ENCODE measurements around the gene DAB2IP. TPM values are rescaled to one million over a fixed set of nuclear protein-coding genes. Genes with fewer than 3 reads are reported as not detected.
"Not testable (repeated sequence)": the region's sequence is repeated elsewhere in the genome, so short reads cannot be mapped to it uniquely, and the experiment has no call there.

Gene DAB2IP
- total RNA-seq, 4 donors from 2014 or later, result 55.2 to 76.0 (median 60.5) TPM

GRCh38 chr9:121622387-121623203, 28.8 kb upstream of the DAB2IP start:
- no peak overlapping the region for H3K27ac ChIP-seq
- TF ChIP-seq POLR2A (IDR thresholded peaks at IDR 0.05) (no peak), CTCF (IDR thresholded peaks at IDR 0.05) (no peak)
- no peaks in the 10 kb centered on the region for H3K27me3 ChIP-seq
- DNase-seq, result no peak
- H3K4me3 ChIP-seq, result no peak overlapping the region
- no peaks in the 10 kb centered on the region for H3K9me3 ChIP-seq
- no peaks in the 10 kb centered on the region for H3K36me3 ChIP-seq
- no peaks in the 10 kb centered on the region for H3K4me1 ChIP-seq

- H3K27ac ChIP-seq, H3K4me3 ChIP-seq, DNase-seq, H3K4me1 ChIP-seq, H3K27me3 ChIP-seq, H3K9me3 ChIP-seq, H3K36me3 ChIP-seq: not testable (repeated sequence)
Measured at GRCh38 chr9:121623430-121623829, 28.0 kb upstream of the DAB2IP start.

- Histone ChIP-seq H3K4me1 (no peaks in the 10 kb centered on the region), H3K36me3 (no peaks in the 10 kb centered on the region), H3K4me3 (no peak overlapping the region), H3K27me3 (no peaks in the 10 kb centered on the region), H3K9me3 (no peaks in the 10 kb centered on the region), H3K27ac (no peak overlapping the region)
- TF ChIP-seq POLR2A (IDR thresholded peaks at IDR 0.05), result no peak
- TF ChIP-seq CTCF (IDR thresholded peaks at IDR 0.05), result no peak
- DNase-seq, result no peak
Measured at GRCh38 chr9:121625590-121625989, 25.8 kb upstream of the DAB2IP start.

GRCh38 chr9:121626012-121626411, 25.4 kb upstream of the DAB2IP start:
- no peak for DNase-seq
- Histone ChIP-seq H3K9me3 (no peaks in the 10 kb centered on the region), H3K36me3 (no peaks in the 10 kb centered on the region)

GRCh38 chr9:121627427-121627826, 24.0 kb upstream of the DAB2IP start:
- TF ChIP-seq POLR2A (IDR thresholded peaks at IDR 0.05) (no peak), CTCF (IDR thresholded peaks at IDR 0.05) (no peak)
- H3K27me3 ChIP-seq, result no peaks in the 10 kb centered on the region
- H3K4me1 ChIP-seq, result no peaks in the 10 kb centered on the region
- no peaks in the 10 kb centered on the region for H3K36me3 ChIP-seq
- H3K9me3 ChIP-seq, result no peaks in the 10 kb centered on the region
- no peak overlapping the region for H3K27ac ChIP-seq
- H3K4me3 ChIP-seq, result no peak overlapping the region
- no peak for DNase-seq

More at GRCh38 chr9:121626012-121626411, 25.4 kb upstream of the DAB2IP start:
- TF ChIP-seq POLR2A (IDR thresholded peaks at IDR 0.05), result no peak
- no peak for TF ChIP-seq CTCF (IDR thresholded peaks at IDR 0.05)
- Histone ChIP-seq H3K4me3 (no peak overlapping the region), H3K27ac (no peak overlapping the region), H3K27me3 (no peaks in the 10 kb centered on the region), H3K4me1 (no peaks in the 10 kb centered on the region)

- Histone ChIP-seq H3K4me1 (peaks cover 0 to under 1% (median 0%) of the 10 kb centered on the region in 4 donors), H3K27ac (no peak overlapping the region), H3K9me3 (no peaks in the 10 kb centered on the region), H3K27me3 (no peaks in the 10 kb centered on the region), H3K4me3 (no peak overlapping the region), H3K36me3 (no peaks in the 10 kb centered on the region)
- no peak for DNase-seq
- TF ChIP-seq CTCF (IDR thresholded peaks at IDR 0.05), result no peak
- TF ChIP-seq POLR2A (IDR thresholded peaks at IDR 0.05), result no peak
Measured at GRCh38 chr9:121628401-121628800, 23.0 kb upstream of the DAB2IP start.
